HG03097 (cell line): ENCODE measurements around the gene LRRC4B.

Experiments used
- ATAC-seq: cut with Tn5 transposase; IDR thresholded peaks from one replicate; pipeline ENCODE4 v1.9.1; 2021; ENCODE audit not compliant: unreplicated experiment, low FRiP score

LRRC4B gene

DNA sequence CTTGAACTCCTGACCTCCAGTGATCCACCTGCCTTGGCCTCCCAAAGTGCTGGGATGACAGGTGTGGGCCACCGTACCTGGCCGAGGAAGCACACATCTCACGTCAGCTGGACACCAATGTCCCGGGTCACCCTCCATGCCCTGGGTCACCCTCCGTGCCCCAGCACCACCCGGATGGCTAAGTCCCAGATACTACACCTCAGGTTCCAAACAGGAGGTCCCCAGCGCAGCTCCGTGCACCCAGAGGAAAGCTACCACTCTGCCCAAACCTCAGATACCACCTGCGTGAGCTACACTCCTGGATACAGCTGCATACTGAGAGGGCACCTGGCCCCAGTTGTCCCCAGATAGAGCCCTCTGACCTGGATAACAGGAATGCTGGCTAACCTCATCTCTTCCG is 14.0 kb downstream of the LRRC4B start:
- ATAC-seq: no peak

DNA sequence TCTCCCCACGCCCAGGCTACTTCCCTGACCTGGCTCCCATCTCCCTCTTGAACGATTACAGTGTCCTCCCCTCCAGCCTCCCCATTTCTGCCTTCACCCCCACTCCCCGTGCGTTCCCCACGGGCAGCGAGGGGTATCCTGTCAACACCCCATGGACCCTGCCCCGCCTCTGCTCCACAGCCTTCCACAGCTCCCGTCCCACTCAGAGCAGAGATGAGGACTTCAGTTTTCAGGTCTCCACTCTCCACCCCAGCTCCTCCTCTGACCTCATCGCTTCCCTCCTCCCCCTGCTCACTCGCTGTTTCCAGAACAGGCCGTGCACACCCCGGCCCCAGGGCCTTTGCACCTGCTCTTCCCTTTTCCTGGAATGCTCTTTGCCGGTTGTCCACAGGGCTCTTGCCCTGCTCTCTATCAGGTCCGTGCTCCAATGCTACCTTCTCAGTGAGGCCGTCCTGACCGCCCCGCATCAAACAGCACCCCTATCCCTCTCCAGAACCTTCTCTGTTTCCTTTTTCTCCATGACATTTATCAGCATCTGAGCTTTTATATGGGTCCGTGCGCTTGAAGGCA is 15.0 kb downstream of the LRRC4B start:
- ATAC-seq: no peak

- no peak for ATAC-seq
Observed at GRCh38 chr19:50552540-50552939, 15.7 kb downstream of the LRRC4B start.

- no peak for ATAC-seq
Observed at GRCh38 chr19:50551715-50552187, 16.5 kb downstream of the LRRC4B start.

- no peak for ATAC-seq
Observed at GRCh38 chr19:50551034-50551714, 17.1 kb downstream of the LRRC4B start.

DNA sequence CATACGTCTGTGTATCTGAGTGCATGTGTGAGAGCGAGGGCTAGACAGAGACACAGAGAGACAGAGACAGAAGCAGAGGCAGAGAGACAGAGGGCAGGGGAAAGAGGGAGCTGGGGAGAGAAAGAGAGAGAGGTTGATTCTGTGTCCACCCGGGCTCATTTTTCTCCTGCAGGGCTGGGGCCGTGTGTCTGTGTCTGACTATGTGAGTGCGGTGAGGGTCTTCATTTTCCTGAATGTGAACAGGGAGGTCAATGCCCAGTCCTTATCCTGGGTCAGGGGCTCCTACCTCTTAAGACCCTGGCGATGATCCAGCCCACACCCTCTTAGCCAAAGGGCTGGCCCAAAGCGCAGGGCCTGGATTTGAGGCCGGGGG is 17.7 kb downstream of the LRRC4B start:
- ATAC-seq: no peak

DNA sequence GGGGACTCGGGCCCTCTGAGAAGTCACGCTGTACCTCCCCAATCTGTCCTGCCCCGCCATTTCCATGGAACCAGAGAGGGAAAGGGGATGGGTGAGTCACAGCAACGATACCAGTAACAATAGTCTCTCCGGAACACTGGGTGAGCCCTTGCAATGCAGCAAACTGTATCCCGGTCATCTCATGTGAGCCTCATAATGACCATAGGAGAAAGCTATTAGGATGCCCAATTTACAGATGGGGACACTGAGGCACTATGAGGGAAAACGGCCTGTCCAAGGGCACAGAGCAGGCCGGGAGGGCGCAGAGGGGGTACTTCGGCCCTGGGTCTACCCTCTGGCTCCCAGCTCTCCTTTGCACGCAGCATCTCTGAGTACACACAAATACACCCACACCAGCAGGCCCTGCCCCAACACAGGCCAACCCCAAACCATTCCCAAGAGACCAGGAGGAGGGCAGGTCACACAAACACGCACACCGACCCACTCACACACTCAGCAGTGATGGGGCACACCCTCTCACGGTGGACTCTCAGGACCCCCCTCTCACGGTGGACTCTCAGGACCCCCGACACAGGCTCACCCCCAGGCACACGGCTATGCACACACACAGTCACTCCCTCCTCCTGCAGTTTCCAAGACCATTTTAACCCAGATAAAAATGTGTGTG is 18.2 kb downstream of the LRRC4B start:
- no peak for ATAC-seq

GRCh38 chr19:50549059-50549926 is 18.9 kb downstream of the LRRC4B start:
- no peak for ATAC-seq

- no peak for ATAC-seq
Observed at GRCh38 chr19:50548191-50549058, 19.8 kb downstream of the LRRC4B start.

DNA sequence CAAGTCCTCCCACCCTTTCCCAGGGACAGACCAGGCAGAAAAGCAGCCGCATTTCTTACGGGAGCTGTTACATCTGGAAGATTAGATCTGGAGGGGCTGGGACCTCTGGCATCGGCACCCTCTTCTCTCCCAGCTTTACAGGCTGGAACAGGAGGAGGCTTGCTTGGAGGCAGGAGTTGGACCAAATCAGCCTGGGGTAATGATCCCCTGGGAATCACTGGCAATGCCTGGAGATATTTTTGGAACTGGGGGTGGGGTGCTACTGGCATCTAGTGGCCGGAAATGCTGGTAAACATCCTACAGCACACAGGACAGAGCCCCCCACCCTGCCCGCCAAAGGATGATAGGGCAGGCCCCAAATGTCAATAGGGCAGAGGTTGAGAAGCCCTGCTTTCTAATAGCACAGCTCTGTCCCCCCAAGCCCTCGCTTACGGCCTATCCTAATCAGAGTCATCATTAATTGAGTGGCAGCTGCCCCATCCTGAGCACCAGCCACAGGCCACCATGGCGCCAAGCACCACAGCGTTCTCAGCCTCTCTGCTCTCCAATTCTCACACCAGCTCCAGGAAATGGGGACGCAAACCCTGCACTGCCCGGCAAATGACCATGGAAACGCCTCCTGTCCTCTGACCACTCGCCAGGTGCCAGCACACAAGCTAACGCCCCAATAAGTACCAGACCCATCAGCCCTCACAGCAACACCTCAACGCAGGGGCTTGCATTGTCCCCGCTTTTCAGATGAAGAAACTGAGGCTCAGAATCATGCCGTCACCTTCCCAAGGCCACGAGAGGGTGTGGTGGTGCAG is 20.6 kb downstream of the LRRC4B start:
- ATAC-seq: no peak

- ATAC-seq: no peak
Observed at GRCh38 chr19:50546527-50547221, 21.6 kb downstream of the LRRC4B start.

DNA sequence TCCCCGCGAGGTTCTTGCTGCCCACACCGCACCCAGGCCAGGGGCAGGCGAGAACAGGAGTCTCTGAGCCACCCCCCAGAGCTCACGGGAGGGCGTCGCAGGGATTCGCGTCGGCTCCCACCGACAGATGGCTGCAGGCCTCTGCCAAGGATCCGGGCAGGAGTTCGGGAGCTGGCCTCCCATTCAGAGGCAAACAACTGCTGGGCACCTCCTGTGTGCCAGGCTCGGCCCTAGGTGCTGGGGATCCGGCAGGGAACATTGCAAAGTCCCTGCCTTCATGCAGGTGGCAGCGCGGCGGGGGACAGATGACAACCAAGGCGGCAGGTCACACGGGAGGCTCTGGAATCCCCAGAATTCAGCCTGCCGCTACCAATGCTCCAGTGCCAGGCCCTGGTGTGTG is 25.3 kb downstream of the LRRC4B start:
- ATAC-seq: no peak

DNA sequence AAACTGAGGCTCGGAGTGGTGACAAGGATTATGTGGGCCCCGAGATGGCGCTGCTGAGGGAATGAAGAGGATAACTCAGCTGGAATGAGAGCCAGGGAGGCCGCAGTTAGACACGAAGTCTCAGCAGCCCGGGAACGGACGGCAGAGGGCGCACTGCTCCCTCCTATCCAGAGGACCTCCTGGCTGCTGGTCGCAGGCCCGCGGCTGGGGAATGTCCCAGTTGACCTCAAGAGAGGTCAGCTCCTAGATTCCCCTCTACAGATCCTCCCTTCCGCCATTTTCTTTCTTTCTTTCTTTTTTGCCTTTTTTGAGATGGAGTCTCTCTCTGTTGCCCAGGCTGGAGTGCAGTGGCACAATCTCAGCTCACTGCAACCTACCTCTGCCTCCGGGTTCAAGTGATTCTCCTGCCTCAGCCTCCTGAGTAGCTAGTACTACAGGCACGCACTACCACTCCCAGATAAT is 30.4 kb downstream of the LRRC4B start:
- ATAC-seq: no peak

DNA sequence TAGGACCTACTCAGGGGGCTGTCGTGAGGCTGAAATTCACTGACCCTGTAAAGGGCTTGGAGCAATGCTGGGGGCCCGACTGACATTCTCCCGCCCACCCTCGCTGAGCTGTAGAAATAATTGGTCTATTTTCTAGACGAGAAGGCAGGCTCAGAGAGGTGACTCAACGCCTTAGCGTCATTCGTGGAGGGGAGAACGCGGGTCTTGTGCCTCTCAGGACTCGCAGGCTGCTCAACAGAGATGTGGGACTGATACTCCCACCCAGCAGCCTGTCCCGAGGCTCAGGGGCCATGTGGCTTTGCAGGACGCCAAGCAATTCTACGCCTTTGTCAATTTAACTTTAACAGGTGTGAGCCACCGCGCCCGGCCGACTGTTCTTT is 30.9 kb downstream of the LRRC4B start:
- no peak for ATAC-seq

DNA sequence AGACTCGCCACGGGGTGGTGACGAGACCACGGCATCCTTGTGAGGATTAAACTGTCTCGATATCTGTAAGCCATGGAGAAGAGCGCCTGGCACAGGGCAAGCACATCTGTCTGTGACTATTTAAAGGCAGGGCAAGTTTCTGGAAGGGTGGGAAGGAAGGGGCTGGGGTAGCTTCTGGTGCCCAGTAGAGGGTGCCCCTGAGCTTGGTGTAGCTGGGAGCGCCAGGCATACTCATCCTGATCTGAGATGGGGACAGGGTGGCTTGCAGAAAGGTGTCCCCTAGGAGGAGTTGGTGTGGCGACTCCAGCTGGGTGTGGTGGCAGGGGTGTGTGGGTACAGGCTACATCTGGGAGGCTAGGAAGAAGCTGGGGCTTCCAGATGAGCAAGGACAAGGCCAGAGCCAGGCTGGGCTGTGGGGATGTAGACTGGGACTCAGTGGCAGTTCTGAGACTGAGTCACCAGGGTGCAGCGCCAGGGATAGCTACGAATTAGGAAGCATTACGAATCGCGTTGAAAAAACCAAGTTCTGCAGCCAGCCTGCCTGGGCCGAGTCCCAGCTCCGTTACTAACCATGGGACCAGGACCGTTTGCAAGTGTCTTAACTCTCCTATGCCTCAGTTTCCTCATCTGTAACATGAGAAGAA is 31.5 kb downstream of the LRRC4B start:
- no peak for ATAC-seq

DNA sequence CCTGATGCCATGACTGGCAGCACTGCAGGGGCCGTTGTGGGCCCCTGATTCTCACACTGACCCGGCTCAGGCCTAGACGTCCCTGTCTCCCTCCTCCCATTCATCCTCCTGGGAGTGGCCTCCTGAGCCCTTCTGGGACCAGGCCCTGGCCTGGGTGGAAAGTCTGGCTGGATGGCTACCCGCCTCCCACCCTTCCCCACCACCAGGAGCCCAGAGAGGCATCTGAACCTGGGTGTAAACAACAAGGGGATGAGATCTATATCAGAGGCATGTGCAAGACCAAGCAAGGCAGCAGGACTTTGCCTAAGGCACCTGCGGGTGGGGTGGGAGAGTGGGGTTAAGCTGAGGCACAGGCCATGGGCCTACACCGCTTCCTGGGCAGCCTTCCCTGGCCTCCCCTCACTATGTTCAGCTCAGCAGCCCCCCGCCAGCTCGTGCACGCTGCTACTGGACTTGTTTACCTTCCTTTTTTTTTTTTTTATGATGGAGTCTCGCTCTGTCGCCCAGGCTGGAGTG is 32.5 kb downstream of the LRRC4B start:
- no peak for ATAC-seq

DNA sequence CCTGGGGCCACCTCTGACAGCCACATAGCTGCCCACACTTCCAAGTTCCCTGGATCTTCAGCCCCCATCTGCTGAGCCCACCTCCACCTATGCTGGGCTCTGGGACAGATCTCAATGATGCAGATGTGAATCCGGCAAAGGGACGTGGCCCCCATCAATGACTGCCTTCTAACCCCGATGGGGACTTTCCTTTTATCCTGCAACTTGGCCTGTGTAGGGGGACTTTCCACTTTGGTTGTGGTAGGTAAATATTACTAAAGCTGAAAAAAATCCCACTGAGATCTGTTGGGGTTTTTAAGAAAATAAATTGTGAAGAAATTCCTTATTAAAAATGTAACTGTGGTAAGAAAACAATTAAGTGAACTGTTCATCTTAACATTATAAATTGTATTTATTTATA is 33.8 kb downstream of the LRRC4B start:
- ATAC-seq: no peak

- ATAC-seq: no peak
Observed at GRCh38 chr19:50532952-50533351, 35.3 kb downstream of the LRRC4B start.
